NCI-H2081 treated with DMSO at 0.1 percent for 48 hours (cell line): ENCODE data around the gene RELN.
"Not testable (repeated sequence)": the region's sequence is repeated elsewhere in the genome, so short reads cannot be mapped to it uniquely, and the experiment has no call there.

ENCODE experiments used
- DNase-seq: peaks from one replicate; lab custom pipeline; 2025; lab: John Stamatoyannopoulos, UW

RELN gene

DNA sequence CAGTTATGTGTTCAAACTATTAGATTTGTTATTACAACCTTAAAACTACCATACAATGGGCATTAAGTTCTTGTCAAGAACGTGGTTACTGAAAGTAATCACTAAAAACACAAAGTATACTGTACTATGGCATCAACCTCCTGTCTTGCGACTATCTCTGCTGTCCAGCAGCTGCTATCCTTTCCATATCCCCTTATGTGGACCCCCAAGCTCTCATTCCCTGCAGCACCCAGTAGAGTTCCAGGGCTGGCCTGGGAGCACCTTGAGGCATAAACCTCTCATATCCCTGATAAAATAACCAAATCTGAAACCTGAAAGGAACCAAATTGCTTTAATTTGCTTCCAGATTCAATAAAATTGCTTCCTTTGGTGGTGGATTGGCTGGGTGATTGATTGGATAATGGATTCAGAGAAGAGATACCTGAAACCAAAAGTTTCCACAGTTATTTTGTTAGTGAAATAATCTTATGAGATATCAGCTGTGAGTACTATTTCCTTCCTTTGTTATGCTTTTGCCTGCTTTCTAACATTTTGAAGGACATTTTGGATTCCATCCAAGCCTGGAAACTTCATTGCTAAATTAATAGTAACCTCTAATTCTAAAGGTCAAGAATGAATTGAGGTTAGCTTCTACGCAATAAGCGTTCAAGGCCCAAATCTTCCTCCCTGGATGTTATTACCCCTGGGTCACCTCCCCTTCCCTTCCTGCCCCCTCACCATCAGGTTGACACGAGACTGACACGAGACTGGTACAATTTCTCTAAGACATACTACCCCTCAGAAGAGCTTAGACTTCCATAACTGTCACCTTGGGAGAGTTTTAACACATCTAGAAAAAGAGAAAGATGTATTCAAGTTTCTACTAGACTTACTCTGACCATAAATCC, 48.8 kb downstream of the RELN start:
- DNase-seq, result no peak

DNA sequence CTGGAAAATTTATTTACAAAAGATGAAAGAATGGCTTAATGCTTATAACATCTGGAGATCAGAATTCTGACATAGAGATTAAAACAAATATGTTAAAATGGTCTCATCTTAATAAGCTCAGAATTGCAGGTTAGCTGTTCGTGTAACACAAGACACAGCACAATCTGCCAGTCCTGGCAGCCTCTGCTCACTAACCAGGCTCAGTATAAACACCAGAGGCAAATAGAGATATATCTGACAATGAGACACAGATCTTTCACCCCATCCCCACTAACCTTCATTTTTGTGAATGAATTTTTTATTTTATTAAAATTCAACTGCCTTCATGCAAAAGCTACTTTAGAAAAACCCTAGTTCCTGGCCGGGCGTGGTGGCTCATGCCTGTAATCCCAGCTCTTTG, 51.8 kb downstream of the RELN start:
- DNase-seq, result no peak

DNA sequence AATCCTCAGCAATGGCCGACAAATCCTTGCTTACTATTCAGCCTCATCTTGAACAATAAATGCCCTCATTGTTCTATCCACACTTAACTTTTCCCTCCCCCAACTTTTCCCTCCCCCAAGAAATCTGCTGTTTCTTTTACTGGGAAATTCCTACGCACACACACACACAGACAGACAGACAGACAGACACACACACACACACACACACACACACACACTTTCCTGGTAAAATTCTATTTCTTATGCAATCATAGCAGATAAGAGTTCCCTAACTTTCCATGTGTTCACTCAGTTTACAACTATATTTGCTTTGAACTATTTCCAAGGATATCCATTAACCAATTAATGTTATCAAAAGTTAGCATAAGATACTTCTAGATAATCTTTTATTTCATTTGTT, 52.9 kb downstream of the RELN start:
- DNase-seq, result no peak

DNA sequence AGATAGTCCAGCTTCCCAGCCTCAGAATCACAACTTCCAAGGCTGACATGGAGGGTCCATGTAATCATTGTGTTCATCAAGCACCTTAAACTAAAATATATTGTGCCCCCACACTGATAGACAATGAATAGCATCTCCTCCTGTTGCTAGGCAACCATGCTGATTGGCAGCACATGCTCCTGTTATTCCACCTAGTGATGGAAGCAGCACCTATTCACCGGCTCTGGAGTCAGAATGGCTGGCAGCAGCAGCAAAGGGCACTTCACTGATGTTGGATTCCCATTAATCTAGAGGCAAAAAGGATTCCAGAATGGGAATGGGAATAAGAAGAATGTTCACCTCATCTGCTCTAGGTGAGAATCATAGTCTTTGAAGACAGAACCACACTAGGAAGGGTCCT, 55.0 kb downstream of the RELN start:
- no peak for DNase-seq

DNA sequence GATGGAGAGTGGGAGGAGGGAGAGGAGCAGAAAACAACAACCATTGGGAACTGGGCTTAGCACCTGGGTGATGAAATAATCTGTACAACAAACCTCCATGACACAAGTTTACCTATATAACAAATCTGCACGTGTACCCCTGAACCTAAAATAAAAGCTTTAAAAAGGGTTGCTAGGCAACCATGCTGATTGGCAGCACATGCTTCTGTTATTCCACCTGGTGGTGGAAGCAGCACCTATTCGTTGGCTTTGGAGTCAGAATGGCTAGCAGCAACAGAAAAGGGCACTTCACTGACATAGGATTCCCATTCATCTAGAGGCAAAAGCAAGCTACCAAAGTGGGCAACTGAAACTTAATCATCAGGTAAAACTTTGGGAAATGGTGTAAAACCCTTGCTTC, 57.1 kb downstream of the RELN start:
- no peak for DNase-seq

DNA sequence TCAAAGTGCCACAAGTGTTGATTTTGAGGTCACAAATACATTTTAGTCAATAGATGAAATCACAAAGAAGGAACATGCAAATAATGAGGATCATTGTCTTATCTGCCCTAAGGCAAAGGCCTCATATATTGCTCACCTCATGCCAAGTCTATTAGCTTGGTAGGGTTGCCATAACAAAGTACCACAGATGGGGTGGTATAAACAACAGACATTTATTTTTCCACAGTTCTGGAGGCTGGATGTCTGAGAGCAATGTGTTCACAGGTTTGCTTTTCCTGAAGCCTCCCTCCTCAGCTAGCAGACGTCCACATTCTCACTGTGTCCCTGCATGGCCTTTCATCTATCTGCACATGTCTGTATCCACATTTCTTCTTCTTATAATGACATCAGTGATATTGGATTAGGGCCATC, 59.6 kb downstream of the RELN start:
- DNase-seq, result peak; percentile 33

DNA sequence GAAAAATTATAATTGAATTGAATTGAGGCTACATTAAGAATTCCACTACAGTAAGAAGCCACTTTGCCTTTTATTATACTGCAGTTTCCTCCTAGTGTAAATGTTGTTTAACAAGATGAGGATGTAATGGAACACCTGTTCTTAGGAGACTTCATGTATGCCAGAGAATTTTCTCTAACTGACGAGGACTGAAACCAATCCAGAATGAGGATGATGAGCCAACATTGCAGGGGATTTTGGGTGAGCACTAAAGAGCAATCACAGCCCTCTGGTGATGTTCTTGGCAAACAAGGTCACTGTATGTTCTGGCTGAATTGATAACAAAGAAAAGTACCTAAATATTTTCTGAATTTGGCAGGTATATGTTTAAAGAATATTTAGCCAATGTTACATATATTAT, 60.9 kb downstream of the RELN start:
- DNase-seq, result no peak

DNA sequence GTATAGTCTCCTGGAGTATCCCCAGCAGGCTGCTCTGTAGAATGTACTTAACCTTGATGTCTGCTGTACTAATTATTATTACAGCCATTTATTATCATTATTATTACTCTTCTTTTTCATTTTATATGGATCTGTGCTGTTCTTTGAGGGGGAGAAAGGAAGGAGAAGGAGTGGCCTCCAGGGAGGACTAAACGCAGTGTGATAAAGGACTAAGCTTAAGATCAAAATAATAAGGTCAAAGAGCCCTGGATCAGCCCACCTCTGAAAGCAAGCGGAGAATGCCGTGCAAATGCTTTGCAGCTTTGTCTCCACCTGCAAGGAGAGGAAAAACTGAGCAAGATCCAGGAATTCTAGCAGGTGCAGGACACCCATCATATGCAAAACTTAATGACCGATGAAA, 65.3 kb downstream of the RELN start:
- DNase-seq, result no peak

DNA sequence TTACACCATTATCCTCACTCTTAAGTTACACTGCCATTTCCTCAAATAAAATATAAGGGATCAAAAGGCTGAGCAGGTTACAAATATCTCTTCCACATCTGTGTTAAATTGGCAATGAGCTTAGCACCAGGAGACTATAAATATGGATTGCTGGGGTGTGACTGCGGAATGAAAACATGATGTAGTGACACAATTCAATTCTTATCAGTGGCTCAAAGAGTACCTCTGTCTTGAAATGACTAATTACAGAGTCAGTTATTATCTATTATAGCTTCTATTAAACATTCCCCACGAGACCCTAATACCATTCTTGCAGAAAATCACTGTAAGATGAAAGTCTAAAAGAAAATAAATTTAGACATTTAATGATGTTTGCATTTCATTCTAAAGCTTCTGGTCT, 67.1 kb downstream of the RELN start:
- DNase-seq, result no peak

DNA sequence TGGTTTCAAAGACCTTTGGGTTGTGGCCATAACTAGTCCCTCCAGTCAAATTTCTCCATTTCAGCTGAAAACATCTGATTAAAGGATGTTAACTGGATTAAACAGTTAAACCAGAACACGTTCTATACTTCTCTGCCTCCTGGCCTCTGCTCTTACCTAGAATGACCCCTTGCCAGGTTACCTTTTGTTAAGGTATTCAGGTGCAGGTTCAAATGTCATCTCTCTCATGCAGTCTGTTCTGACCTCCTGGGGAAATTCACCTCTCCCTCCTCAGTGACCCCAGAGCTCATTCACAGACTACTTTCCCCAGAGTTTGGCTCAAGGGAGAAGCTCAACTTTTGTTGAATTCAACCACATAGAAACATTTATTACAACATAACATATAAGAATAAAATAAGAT, 67.8 kb downstream of the RELN start:
- DNase-seq, result no peak

DNA sequence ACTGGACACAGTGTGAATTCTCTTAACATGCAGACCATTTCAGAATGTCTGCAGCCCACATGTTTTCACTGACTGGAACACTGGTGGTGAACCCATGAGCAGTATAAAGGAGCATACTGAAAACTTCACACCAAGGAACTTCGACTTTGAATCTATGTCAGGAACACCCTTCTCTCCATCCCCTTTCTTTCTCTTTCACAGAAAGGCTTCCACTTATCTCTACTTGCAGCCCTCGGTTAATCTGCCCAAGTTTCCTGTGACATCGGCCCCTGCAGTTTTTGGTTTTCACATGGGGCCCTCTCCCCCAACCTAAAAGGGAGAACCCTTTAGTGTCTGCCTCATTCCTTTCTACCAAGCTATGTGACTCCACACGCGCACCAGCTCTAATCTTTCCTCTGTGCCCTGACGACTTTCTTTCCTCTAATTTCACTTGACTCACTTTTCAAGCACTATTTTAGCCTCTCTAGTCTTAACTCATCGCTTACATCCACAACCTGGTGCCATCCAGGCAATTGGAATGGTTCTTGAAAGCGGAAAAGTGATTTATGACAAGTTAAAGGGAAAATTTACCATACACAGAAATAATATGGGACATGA, 70.1 kb downstream of the RELN start:
- no peak for DNase-seq

DNA sequence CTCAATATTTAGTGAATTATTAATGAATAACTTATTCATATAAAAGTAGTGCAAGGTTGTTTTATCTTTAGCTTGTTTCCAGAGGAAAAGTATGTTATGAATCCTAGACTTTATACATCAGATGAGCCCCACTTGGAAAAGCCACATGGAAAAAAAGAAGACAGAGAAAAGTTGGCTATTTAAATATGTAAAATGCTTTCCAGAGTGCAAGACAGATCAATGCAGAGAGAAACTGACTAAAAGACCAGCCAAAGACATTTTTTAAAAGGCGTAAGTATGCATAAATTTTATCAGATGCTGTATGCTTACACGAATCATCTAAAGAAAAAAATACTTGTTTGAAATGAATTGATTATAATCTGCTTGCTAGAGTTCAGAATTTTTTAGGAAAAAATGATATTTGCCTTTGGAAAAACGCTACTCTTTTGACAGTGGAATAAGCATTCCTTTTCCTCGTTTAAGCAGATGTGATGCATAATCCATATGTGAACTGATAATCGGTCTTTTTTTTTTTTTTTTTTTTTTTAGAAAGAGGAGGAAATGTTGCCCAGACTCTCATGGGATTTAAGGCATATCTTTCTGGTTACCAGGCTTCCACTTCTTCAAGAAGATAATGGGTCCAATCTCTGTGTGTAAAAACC, 70.7 kb downstream of the RELN start:
- DNase-seq, result no peak

DNA sequence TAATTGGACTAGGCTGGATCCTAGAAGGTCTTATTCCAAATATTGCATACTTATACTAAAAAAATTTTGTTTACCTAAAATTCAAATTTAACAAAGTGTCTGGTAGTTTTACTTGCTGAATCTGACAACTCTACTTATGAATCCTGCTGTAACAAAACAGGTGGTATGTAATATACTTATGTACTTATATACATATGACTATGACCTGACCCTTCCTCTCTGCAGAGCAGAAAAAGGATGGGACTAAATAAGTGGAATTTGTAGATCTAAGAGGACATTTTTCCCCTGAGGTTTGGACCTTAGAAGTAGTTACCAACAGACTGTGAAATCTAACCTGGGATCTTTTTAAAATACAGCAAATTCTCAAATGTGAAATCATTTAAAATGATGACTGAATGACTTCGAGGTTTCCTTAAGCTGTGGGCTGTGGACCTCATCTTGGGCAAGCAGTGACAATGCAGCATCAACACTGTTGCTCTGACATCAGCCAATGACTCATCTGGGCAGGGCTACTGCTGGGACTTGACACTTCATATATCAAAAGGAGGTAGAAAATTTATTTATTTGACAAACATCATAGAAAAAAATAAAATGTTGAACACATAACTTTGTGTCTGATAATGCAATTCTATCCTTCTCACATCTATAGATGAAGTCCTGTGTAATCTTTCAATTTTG, 73.6 kb downstream of the RELN start:
- DNase-seq, result no peak

DNA sequence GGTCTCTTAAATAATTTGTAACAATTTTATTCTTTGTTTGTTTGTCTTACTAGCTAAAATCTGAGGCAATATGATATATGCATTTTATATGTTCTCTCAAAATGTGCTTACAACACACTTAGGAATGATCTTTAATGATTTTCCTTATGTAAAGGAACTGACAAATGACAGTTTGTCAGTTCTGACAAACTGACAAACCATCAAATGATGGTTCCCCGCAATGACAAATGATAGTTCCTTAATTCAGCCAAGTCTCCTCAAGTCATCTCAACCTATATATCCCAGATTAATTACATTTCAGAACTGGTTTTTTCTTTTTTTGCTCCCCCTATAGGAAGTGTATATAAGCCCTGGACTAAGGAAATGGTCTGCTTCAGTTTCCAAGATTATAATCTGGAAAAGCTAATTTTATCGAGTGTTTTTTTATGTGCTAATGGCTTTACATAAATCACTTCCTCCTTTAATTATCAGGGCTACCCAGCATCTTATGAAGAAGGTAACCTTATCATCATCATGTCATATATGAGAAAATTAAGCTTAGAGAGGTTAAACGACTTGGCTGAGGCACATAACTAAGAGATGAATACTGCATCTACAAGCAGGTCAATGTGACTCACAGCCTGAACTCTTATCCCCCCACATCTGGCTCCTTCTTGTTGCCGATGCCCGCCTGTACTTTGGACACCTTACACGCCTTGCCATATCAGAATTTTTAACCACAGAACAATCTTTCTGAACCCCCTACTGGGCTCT, 75.1 kb downstream of the RELN start:
- no peak for DNase-seq

DNA sequence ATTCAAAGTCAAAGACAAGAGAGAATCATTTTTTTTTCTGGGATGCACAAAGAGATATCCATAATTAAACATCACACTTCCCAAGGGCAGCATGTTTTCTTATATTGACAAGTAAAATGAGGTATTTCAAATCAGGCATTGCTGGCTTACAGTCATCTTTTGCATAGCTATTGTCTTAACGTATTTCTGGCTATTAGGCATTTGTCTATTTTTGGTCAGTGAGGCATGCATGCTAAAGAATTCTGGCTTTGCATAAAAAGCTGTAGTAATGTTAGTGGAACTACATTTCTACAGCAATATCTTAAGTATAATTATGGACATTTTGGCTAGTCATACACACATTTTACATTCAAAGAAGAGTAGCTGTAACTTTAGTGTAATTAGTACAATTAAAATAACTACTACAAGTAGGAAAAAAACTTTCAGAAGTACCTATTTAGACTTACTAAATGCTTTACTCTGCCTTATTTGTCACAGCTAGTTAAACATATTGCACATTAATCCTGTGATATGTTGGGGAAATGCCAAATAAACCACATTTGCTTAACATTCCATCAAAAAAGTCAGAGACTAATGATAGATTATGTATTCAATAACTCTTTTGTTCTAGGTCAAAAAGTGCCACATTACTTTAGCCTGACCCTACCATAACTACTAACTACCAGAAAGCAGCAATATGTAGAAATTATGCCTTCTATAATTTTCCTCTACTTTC, 76.4 kb downstream of the RELN start:
- DNase-seq, result no peak

DNA sequence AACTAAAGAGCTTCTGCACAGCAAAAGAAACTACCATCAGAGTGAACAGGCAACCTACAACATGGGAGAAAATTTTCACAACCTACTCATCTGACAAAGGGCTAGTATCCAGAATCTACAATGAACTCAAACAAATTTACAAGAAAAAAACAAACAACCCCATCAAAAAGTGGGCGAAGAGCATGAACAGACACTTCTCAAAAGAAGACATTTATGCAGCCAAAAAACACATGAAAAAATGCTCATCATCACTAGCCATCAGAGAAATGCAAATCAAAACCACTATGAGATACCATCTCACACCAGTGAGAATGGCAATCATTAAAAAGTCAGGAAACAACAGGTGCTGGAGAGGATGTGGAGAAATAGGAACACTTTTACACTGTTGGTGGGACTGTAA, 78.4 kb downstream of the RELN start:
- not testable (repeated sequence) for DNase-seq

DNA sequence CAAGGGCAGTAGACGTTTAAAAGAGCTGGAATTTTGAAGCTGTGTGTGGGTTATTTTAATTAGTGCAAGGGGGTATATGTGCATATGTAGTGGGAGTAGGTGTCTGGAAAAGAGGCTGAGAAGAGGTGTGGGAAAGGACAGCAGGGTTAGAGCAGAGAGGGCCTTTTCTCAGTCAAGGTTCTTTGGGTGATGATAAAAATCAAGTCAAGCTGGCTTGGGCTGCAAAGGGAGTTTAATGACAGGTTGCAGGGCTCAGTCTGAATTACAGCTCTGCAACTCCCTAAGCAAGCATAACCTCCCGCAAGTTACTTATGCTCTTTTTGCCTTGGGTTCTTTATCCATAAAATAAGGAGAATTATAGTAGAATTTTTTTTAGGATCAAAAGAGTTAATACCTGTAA, 83.5 kb downstream of the RELN start:
- DNase-seq, result no peak

DNA sequence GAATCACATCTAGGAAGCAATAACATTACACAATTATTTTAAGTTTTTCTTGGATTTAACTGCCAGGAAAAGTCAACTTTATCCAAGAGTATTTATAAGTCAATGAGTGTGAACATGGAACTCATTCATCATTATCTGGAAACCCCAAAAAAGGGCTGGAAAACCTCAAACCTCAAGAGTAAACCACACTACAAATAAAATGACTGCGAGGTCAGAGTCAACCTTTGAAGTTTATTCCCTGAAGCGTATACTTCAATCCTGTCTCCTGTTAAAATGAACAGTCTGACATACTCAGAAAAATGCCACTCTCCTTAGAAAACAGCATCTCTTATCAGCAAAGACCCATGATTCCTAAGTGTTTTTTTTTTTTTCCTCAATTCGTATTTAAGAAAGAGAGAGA, 86.5 kb downstream of the RELN start:
- no peak for DNase-seq

DNA sequence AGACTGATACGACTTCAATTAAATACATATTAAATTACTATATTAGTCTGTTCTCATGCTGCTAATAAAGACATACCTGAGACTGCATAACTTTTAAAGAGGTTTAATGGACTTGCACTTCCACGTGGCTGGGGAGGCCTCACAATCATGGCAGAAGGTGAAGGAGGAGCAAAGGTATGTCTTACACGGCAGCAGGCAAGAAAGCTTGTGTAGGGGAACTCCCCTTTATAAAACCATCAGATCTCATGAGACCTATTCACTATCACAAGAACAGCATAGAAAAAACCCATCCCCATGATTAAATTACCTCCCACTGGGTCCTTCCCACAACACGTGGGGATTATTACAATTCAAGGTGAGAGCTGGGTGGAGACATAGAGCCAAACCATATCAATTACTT, 92.6 kb downstream of the RELN start:
- DNase-seq, result not testable (repeated sequence)

DNA sequence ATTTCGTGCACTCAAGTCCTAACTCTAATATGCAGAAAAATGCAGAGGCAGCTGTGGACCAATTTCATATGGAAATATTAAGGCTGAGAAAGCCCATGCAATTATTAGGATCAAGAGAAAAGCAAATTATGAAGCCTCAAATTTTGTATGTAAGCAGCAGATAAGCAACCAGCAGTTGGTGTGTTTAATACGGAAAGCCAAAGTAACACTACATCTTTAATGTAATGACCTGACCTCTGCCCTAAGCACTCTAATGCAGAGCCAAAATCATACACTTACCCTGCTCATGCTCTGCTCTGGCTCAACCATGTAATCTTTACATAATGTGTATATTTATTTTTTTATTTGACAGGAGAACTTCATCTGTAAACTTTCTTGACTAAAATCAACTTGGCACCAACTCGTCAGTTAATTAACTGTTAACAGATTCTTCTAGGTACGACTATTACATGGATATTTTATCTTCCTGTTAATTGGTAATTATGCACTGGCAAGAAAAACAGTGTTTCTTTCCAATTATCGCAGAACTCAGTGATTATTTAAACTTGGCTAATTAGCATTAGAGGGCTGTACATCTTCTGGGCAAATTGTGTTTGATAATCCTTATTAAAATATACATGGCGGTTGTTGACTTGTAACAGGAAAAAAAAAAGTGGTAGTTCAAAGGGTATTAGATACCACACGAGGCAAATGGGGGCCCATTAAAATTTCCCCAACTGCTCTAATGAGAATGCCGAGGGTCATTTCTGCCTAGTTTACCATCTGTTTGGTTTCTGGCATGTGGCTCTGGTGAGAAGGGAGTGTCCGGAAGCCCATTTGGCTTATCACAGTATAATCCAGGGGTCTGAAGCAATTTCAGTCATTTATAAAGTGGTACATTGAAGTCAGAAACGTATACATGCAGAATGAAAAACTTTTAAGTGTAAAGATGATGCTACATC, 94.5 kb downstream of the RELN start:
- DNase-seq, result no peak
